HEK293T (cell line): ENCODE data around the gene ZFR.
"Not testable (repeated sequence)": the region's sequence is repeated elsewhere in the genome, so short reads cannot be mapped to it uniquely, and the experiment has no call there.

Source experiments
- CTCF ChIA-PET: fragments of 350-600 bp; formaldehyde crosslinking; extraction: SDS; loops from one replicate; lab custom pipeline; 2021; ENCODE audit warnings: antibody characterized with exemption, inconsistent platforms; lab: Yijun Ruan, JAX
- POLR2A ChIA-PET: fragments of 350-600 bp; formaldehyde crosslinking; extraction: SDS; loops from one replicate; lab custom pipeline; 2020; ENCODE audit warnings: antibody characterized with exemption, inconsistent platforms; lab: Yijun Ruan, JAX
- DNase-seq: peaks from one replicate; pipeline ENCODE4 v3.0.0; 2012; ENCODE audit warnings: mixed read lengths; ENCODE audit errors: extremely low spot score
- ARNT ChIP-seq: fragments of 450-650 bp; IDR thresholded peaks from 2 replicates; pipeline ENCODE4 v1.6.1; 2017; ENCODE audit warnings: mild to moderate bottlenecking
- BHLHE40 ChIP-seq: fragments of 450-650 bp; IDR thresholded peaks from 2 replicates; pipeline ENCODE4 v1.6.1; 2016; ENCODE audit warnings: mild to moderate bottlenecking, moderate library complexity, borderline replicate concordance
- CTBP1 ChIP-seq: fragments of 450-650 bp; IDR thresholded peaks from 2 replicates; pipeline ENCODE4 v1.6.1; 2016; ENCODE audit warnings: borderline replicate concordance
- ELF4 ChIP-seq: fragments of 450-650 bp; IDR thresholded peaks from 2 replicates; pipeline ENCODE4 v1.6.1; 2017; ENCODE audit warnings: antibody characterized with exemption
- FOXA1 ChIP-seq: fragments of 450-650 bp; IDR thresholded peaks from 2 replicates; pipeline ENCODE4 v1.6.1; 2016; ENCODE audit warnings: mild to moderate bottlenecking
- FOXK2 ChIP-seq: fragments of 450-650 bp; IDR thresholded peaks from 2 replicates; pipeline ENCODE4 v1.6.1; 2016; ENCODE audit warnings: mild to moderate bottlenecking
- FOXM1 ChIP-seq: fragments of 450-650 bp; IDR thresholded peaks from 2 replicates; pipeline ENCODE4 v1.6.1; 2017; ENCODE audit warnings: mild to moderate bottlenecking, borderline replicate concordance
- HDGF ChIP-seq: fragments of 450-650 bp; IDR thresholded peaks from 2 replicates; pipeline ENCODE4 v1.6.1; 2017; ENCODE audit warnings: antibody characterized with exemption, borderline replicate concordance
- L3MBTL2 ChIP-seq: fragments of 450-650 bp; conservative IDR thresholded peaks from 2 replicates; pipeline ENCODE4 v1.6.1; 2016; ENCODE audit warnings: mild to moderate bottlenecking
- LEF1 ChIP-seq: fragments of 450-650 bp; IDR thresholded peaks from 2 replicates; pipeline ENCODE4 v1.6.1; 2017; ENCODE audit warnings: mild to moderate bottlenecking, borderline replicate concordance
- NFRKB ChIP-seq: fragments of 450-650 bp; IDR thresholded peaks from 2 replicates; pipeline ENCODE4 v1.6.1; 2016; ENCODE audit warnings: mild to moderate bottlenecking, moderate library complexity
- PKNOX1 ChIP-seq: fragments of 450-650 bp; IDR thresholded peaks from 2 replicates; pipeline ENCODE4 v1.6.1; 2016
- SP1 ChIP-seq: fragments of 450-650 bp; IDR thresholded peaks from 2 replicates; pipeline ENCODE4 v1.6.1; 2017
- SUZ12 ChIP-seq: fragments of 450-650 bp; IDR thresholded peaks from 2 replicates; pipeline ENCODE4 v1.6.1; 2016; ENCODE audit warnings: mild to moderate bottlenecking
- TARDBP ChIP-seq: fragments of 450-650 bp; IDR thresholded peaks from 2 replicates; pipeline ENCODE4 v1.6.1; 2016
- ZNF384 ChIP-seq: fragments of 450-650 bp; IDR thresholded peaks from 2 replicates; pipeline ENCODE4 v1.6.1; 2016

The ZFR gene

GRCh38 chr5:32455311-32455710, 10.8 kb upstream of the ZFR start:
- ChIA-PET POLR2A (no interaction called here), CTCF (no interaction called here)
- no peak for DNase-seq
- TF ChIP-seq ARNT: no peak
- no peak for TF ChIP-seq PKNOX1
- no peak for TF ChIP-seq LEF1
- TF ChIP-seq SP1: no peak
- TF ChIP-seq CTBP1: no peak
- no peak for TF ChIP-seq SUZ12
- no peak for TF ChIP-seq FOXA1
- TF ChIP-seq NFRKB: no peak
- no peak for TF ChIP-seq TARDBP
- TF ChIP-seq L3MBTL2: no peak
- no peak for TF ChIP-seq ELF4
- TF ChIP-seq BHLHE40: no peak
- no peak for TF ChIP-seq FOXK2
- TF ChIP-seq FOXM1: no peak
- no peak for TF ChIP-seq ZNF384

- POLR2A ChIA-PET: interaction anchor here (1.4 kb wide), 1 partner anchor 10 kb away, joined by 3 read pairs; the partner anchor contains the start of gene ZFR
Observed at GRCh38 chr5:32454821-32455220, 10.3 kb upstream of the ZFR start.

GRCh38 chr5:32453916-32454315, 9.4 kb upstream of the ZFR start:
- CTCF ChIA-PET: no interaction called here
- TF ChIP-seq FOXK2 (no peak), PKNOX1 (no peak), TARDBP (no peak), ARNT (no peak)
- POLR2A ChIA-PET: interaction anchor here (1.4 kb wide), 1 partner anchor 9 kb away, joined by 3 read pairs; the partner anchor contains the start of gene ZFR
- no peak for DNase-seq

More at GRCh38 chr5:32454821-32455220, 10.3 kb upstream of the ZFR start:
- no peak for DNase-seq
- TF ChIP-seq LEF1 (no peak), PKNOX1 (no peak), ELF4 (no peak), HDGF (no peak), FOXA1 (no peak), ARNT (no peak), FOXK2 (no peak), L3MBTL2 (no peak), SUZ12 (no peak)
- CTCF ChIA-PET: no interaction called here

GRCh38 chr5:32452316-32452715, 7.8 kb upstream of the ZFR start:
- not testable (repeated sequence) for DNase-seq
- POLR2A ChIA-PET: interaction anchor here (1.4 kb wide), 1 partner anchor 8 kb away, joined by 6 read pairs; the partner anchor contains the start of gene ZFR
- CTCF ChIA-PET: interaction anchor here (1.5 kb wide), 1 partner anchor 138 kb away, joined by 3 read pairs; no protein-coding TSS in a partner anchor

- POLR2A ChIA-PET: no interaction called here
- CTCF ChIA-PET: interaction anchor here (1.0 to 1.2 kb wide), 2 partner anchors 18 to 21 kb away, joined by 3 read pairs; no protein-coding TSS in a partner anchor
- TF ChIP-seq HDGF (no peak), ZNF384 (no peak), ARNT (no peak), NFRKB (no peak), FOXA1 (no peak), FOXM1 (no peak), CTBP1 (no peak), SP1 (no peak), BHLHE40 (no peak), TARDBP (no peak)
- no peak for DNase-seq
Observed at GRCh38 chr5:32450952-32451351, 6.4 kb upstream of the ZFR start.

GRCh38 chr5:32449262-32449661, 4.7 kb upstream of the ZFR start:
- POLR2A ChIA-PET: no interaction called here
- CTCF ChIA-PET: no interaction called here
- DNase-seq: no peak
- TF ChIP-seq FOXM1 (no peak), TARDBP (no peak), SP1 (no peak)

- ChIA-PET POLR2A (no interaction called here), CTCF (no interaction called here)
- no peak for TF ChIP-seq FOXK2
- no peak for TF ChIP-seq TARDBP
- no peak for TF ChIP-seq FOXA1
- no peak for TF ChIP-seq ELF4
- no peak for TF ChIP-seq LEF1
- TF ChIP-seq CTBP1: no peak
- no peak for TF ChIP-seq L3MBTL2
- TF ChIP-seq HDGF: no peak
- TF ChIP-seq FOXM1: no peak
- no peak for TF ChIP-seq ZNF384
- DNase-seq: no peak
Observed at GRCh38 chr5:32446630-32447029, 2.1 kb upstream of the ZFR start.
